HepG2 (cell line): ENCODE data around the gene VPS37B. TPM values are rescaled to one million over a fixed set of nuclear protein-coding genes. Genes with fewer than 3 reads are reported as not detected.

Source experiments
- ATAC-seq: fragments of 200-7000 bp; cut with Tn5 transposase; 3 replicates; pipeline ENCODE4 v1.9.1; 2020; ENCODE audit warnings: mild to moderate bottlenecking, moderate library complexity
- BruUV-seq: library from RNA; stranded (reverse); fragments of 400-500 nt; replicated peaks from 2 replicates; lab custom pipeline; 2021; lab: Mats Ljungman, UMichigan
- CTCF ChIA-PET: fragments of 300-600 bp; formaldehyde crosslinking; extraction: SDS; loops from one replicate; lab custom pipeline; 2021; ENCODE audit warnings: low total read pairs, inconsistent platforms, low intra/inter-chr PET ratio; lab: Yijun Ruan, JAX
- POLR2A ChIA-PET: fragments of 350-600 bp; sonication (Branson Sonifier 250); formaldehyde crosslinking; loops from one replicate; lab custom pipeline; 2020; ENCODE audit warnings: antibody characterized with exemption, inconsistent platforms; lab: Yijun Ruan, JAX
- DNase-seq: peaks from one replicate; pipeline ENCODE4 v3.0.0-alpha.2; 2015; ENCODE audit warnings: low spot score
- FAIRE-seq: peaks from 3 replicates; lab custom pipeline; 2011; peaks lifted over from hg19 to GRCh38; lab: Jason Lieb, UNC
- H2AFZ ChIP-seq: one replicate; pipeline ENCODE4 v1.6.1; 2011; ENCODE audit warnings: low read length, inconsistent platforms
- H3K27ac ChIP-seq: fragments of 300-600 bp; 3 replicates; pipeline ENCODE4 v1.8.0; 2011; ENCODE audit warnings: mixed run types, mild to moderate bottlenecking, mixed read lengths, low read length, inconsistent platforms; ENCODE audit not compliant: insufficient read depth; ENCODE audit errors: extremely low read length
- H3K27me3 ChIP-seq, 2 experiments: fragments of 200-600 bp in 1 of 2; 2 replicates in 1 of 2; 3 replicates in 1 of 2; pipeline versions ENCODE4 v1.6.0 to v1.8.0; 2011; ENCODE audit warnings: low read length in 2 of 2, mild to moderate bottlenecking in 2 of 2, moderate library complexity in 2 of 2, inconsistent platforms in 1 of 2; ENCODE audit not compliant: insufficient read depth in 2 of 2, control insufficient read depth in 1 of 2
- H3K36me3 ChIP-seq, 2 experiments: fragments of 200-600 bp in 1 of 2; replicated peaks in 1 of 2; 2 replicates in 1 of 2; 3 replicates in 1 of 2; pipeline versions ENCODE4 v1.5.1 to v1.8.0; 2011; ENCODE audit warnings: low read length in 2 of 2, inconsistent platforms in 1 of 2; ENCODE audit not compliant: insufficient read depth in 2 of 2, control insufficient read depth in 1 of 2
- H3K4me1 ChIP-seq: 2 replicates; pipeline ENCODE4 v1.5.1; 2012; ENCODE audit warnings: low read length, inconsistent platforms; ENCODE audit not compliant: insufficient read depth
- H3K4me2 ChIP-seq: 2 replicates; pipeline ENCODE4 v1.6.0; 2011; ENCODE audit warnings: low read depth, low read length, inconsistent platforms
- H3K4me3 ChIP-seq, 3 experiments: fragments of 200-600 bp in 1 of 3; sonication (generic), shearing (Covaris generic) in 1 of 3; replicated peaks in 1 of 3; 2 replicates each; pipeline ENCODE4 v1.5.1; 2011 to 2016; ENCODE audit warnings: low read length in 3 of 3, inconsistent platforms in 2 of 3, low read depth in 2 of 3, mild to moderate bottlenecking in 2 of 3, control low read depth in 1 of 3, mixed read lengths in 1 of 3; ENCODE audit not compliant: insufficient read depth in 1 of 3
- H3K79me2 ChIP-seq: one replicate; pipeline ENCODE4 v1.6.1; 2011; ENCODE audit warnings: low read length, inconsistent platforms; ENCODE audit not compliant: insufficient read depth
- H3K9ac ChIP-seq: 2 replicates; pipeline ENCODE4 v1.6.0; 2011; ENCODE audit warnings: mild to moderate bottlenecking, low read depth, low read length, inconsistent platforms; ENCODE audit not compliant: insufficient read depth
- H3K9me3 ChIP-seq: 2 replicates; pipeline ENCODE4 v1.5.1; 2012; ENCODE audit warnings: mild to moderate bottlenecking, low read length
- H4K20me1 ChIP-seq: 2 replicates; pipeline ENCODE4 v1.6.0; 2011; ENCODE audit warnings: inconsistent platforms, mild to moderate bottlenecking, low read length, moderate library complexity; ENCODE audit not compliant: insufficient read depth
- MEIS2 ChIP-seq: sonication (generic); formaldehyde crosslinking; IDR thresholded peaks from 2 replicates; pipeline ENCODE4 v1.9.0; 2021; ENCODE audit warnings: mild to moderate bottlenecking, missing genetic modification reagents
- NFYC ChIP-seq: IDR thresholded peaks from 2 replicates; pipeline ENCODE4 v1.6.1; 2016; ENCODE audit warnings: missing genetic modification reagents, missing compliant biosample characterization
- RFXANK ChIP-seq: IDR thresholded peaks from 2 replicates; pipeline ENCODE4 v1.6.1; 2016
- SYNCRIP ChIP-seq: fragments of 200-400 bp; formaldehyde crosslinking; IDR thresholded peaks from 2 replicates; pipeline ENCODE4 v1.6.1; 2018; ENCODE audit warnings: mild to moderate bottlenecking, low read depth, low read length; ENCODE audit not compliant: insufficient read depth
- ZNF296 ChIP-seq: sonication (generic); formaldehyde crosslinking; conservative IDR thresholded peaks from 2 replicates; pipeline ENCODE4 v1.5.0; 2020; ENCODE audit warnings: mild to moderate bottlenecking, missing genetic modification reagents
- ZNF720 ChIP-seq: sonication (generic); formaldehyde crosslinking; IDR thresholded peaks from 2 replicates; pipeline ENCODE4 v1.4.0; 2020; ENCODE audit warnings: missing genetic modification reagents
- ZNF768 ChIP-seq: sonication (generic); formaldehyde crosslinking; IDR thresholded peaks from 2 replicates; pipeline ENCODE4 v1.4.0; 2020; ENCODE audit warnings: missing genetic modification reagents
- ZNF782 ChIP-seq: sonication (generic); formaldehyde crosslinking; IDR thresholded peaks from 2 replicates; pipeline ENCODE4 v1.4.0; 2020; ENCODE audit warnings: missing genetic modification reagents, mild to moderate bottlenecking, borderline replicate concordance
- WGBS: methylation state at CpG from one replicate; pipeline ENCODE4 v1.1.6; 2017; ENCODE audit warnings: low lambda C conversion rate; 5-methylcytosine and 5-hydroxymethylcytosine counted together
- in situ Hi-C: cut with HindIII; loops from 2 replicates; pipeline ENCODE4 v1.10.0; 2017; ENCODE audit warnings: low pct_unique_long_range_greater_than_20kb; ENCODE audit not compliant: extremely low pct_ligation_motif_present
- intact Hi-C: fragments of 100-400 bp; cut with micrococcal nuclease; formaldehyde crosslinking; loops from one replicate; pipeline ENCODE4 v1.10.0; 2022; ENCODE audit not compliant: unreplicated experiment
- polyA plus RNA-seq, 8 experiments: library from polyadenylated mRNA; depleted of rRNA in 3 of 8; stranded (reverse) in 7 of 8; unstranded in 1 of 8; fragments of >200 nt; fragmentation: Illumina TruSeq in 4 of 8; extraction: Trizol in 4 of 8; gene quantifications; 2 replicates each; pipeline versions ENCODE4 v1.2.1 to v1.2.3, GENCODE V29; 2011 to 2016; ENCODE audit warnings: low read depth in 4 of 8, missing spikeins in 1 of 8, mixed read lengths in 1 of 8; ENCODE audit not compliant: insufficient read depth in 1 of 8
- total RNA-seq, 5 experiments: library from RNA; depleted of rRNA; stranded (reverse); fragments of >200 nt; fragmentation: Illumina TruSeq; extraction: Trizol; gene quantifications; 2 replicates each; pipeline ENCODE4 v1.2.3, GENCODE V29; 2016; ENCODE audit warnings: low read depth in 1 of 5
- TF ChIP-seq, protein P1 (sequence below): sonication (generic); formaldehyde crosslinking; IDR thresholded peaks from 2 replicates; pipeline ENCODE4 v1.4.0; 2020; ENCODE audit warnings: missing genetic modification reagents, borderline replicate concordance
- TF ChIP-seq, protein P2 (sequence below): sonication (generic); formaldehyde crosslinking; IDR thresholded peaks from 2 replicates; pipeline ENCODE4 v1.5.1; 2020; ENCODE audit warnings: missing genetic modification reagents, mild to moderate bottlenecking, borderline replicate concordance
- TF ChIP-seq, protein P3 (sequence below): sonication (generic); formaldehyde crosslinking; IDR thresholded peaks from 2 replicates; pipeline ENCODE4 v1.5.0; 2020; ENCODE audit warnings: missing genetic modification reagents

VPS37B gene
- total and polyA plus RNA-seq, 2 of the 13 experiments (the other 11 are each of a cell fraction or from before 2014, with no cell fraction given) = 4.6 to 5.3 TPM

DNA sequence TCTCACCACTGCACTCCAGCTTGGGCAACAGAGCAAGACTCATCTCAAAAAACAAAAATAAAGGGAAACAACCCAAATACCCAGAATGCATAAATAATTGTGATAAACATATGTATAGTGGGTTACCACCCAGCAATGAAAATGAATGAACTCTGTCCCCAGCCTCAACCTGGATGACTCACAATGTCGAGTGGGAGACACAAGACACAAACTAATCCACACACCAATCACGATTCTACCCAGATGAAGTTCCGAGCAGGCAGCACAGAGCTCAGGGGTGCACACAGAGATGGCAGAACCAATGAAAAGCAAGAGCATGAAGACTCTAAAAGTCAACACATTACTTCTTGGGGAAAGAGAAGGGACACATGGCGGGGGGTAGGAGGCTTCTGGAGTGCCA, 43.2 kb upstream of the VPS37B start:
- H3K4me2 ChIP-seq = no peak overlapping the region
- H3K79me2 ChIP-seq = no peaks in the 10 kb centered on the region
- no peak for DNase-seq
- no peak for TF ChIP-seq ZNF720 (CRISPR knock-in tag)
- no peak for TF ChIP-seq NFYC (CRISPR knock-in tag)
- TF ChIP-seq, protein P1, sequence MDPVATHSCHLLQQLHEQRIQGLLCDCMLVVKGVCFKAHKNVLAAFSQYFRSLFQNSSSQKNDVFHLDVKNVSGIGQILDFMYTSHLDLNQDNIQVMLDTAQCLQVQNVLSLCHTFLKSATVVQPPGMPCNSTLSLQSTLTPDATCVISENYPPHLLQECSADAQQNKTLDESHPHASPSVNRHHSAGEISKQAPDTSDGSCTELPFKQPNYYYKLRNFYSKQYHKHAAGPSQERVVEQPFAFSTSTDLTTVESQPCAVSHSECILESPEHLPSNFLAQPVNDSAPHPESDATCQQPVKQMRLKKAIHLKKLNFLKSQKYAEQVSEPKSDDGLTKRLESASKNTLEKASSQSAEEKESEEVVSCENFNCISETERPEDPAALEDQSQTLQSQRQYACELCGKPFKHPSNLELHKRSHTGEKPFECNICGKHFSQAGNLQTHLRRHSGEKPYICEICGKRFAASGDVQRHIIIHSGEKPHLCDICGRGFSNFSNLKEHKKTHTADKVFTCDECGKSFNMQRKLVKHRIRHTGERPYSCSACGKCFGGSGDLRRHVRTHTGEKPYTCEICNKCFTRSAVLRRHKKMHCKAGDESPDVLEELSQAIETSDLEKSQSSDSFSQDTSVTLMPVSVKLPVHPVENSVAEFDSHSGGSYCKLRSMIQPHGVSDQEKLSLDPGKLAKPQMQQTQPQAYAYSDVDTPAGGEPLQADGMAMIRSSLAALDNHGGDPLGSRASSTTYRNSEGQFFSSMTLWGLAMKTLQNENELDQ (CRISPR knock-in tag) = no peak
- TF ChIP-seq, protein P2, sequence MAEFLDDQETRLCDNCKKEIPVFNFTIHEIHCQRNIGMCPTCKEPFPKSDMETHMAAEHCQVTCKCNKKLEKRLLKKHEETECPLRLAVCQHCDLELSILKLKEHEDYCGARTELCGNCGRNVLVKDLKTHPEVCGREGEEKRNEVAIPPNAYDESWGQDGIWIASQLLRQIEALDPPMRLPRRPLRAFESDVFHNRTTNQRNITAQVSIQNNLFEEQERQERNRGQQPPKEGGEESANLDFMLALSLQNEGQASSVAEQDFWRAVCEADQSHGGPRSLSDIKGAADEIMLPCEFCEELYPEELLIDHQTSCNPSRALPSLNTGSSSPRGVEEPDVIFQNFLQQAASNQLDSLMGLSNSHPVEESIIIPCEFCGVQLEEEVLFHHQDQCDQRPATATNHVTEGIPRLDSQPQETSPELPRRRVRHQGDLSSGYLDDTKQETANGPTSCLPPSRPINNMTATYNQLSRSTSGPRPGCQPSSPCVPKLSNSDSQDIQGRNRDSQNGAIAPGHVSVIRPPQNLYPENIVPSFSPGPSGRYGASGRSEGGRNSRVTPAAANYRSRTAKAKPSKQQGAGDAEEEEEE = no peak
- TF ChIP-seq, protein P3, sequence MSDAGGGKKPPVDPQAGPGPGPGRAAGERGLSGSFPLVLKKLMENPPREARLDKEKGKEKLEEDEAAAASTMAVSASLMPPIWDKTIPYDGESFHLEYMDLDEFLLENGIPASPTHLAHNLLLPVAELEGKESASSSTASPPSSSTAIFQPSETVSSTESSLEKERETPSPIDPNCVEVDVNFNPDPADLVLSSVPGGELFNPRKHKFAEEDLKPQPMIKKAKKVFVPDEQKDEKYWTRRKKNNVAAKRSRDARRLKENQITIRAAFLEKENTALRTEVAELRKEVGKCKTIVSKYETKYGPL = no peak
- no peak for TF ChIP-seq ZNF768 (CRISPR knock-in tag)
- no peak for TF ChIP-seq RFXANK
- no peak for TF ChIP-seq SYNCRIP
- no peak for TF ChIP-seq ZNF782 (CRISPR knock-in tag)
- TF ChIP-seq MEIS2 (CRISPR knock-in tag) = no peak
- TF ChIP-seq ZNF296 (CRISPR knock-in tag) = no peak
- H2AFZ ChIP-seq = no peak overlapping the region
- WGBS = 86% methylated on average over 4 of the region's 4 CpGs
- intact Hi-C loops (no loop called here), in situ Hi-C loops (no loop called here)
- ATAC-seq = no peak
- H3K9ac ChIP-seq = no peak overlapping the region
- no peak overlapping the region for H3K4me3 ChIP-seq
- H4K20me1 ChIP-seq = no peaks in the 10 kb centered on the region
- no peaks in the 10 kb centered on the region; a peak in 1 of 5 replicates for H3K36me3 ChIP-seq
- no peaks in the 10 kb centered on the region for H3K9me3 ChIP-seq
- H3K4me1 ChIP-seq = peaks cover 17% of the 10 kb centered on the region
- H3K27me3 ChIP-seq = no peaks in the 10 kb centered on the region; a peak in 1 of 5 replicates
- CTCF ChIA-PET = no interaction called here
- no peak for FAIRE-seq
- BruUV-seq = no TSS peak
- POLR2A ChIA-PET = no interaction called here
- no peak overlapping the region for H3K27ac ChIP-seq
